H1 (cell line): ENCODE measurements around the gene NEK10. TPM values are rescaled to one million over a fixed set of nuclear protein-coding genes. Genes with fewer than 3 reads are reported as not detected.

Experiments
- BACH1 ChIP-seq: IDR thresholded peaks from 2 replicates; pipeline ENCODE4 v1.6.1; 2012; ENCODE audit warnings: low read length, improper control_type of control experiment
- CBX5 ChIP-seq: fragments of 300-800, 300-1000 bp; sonication (generic); IDR thresholded peaks from 2 replicates; pipeline ENCODE4 v1.7.1; 2016; ENCODE audit warnings: antibody characterized with exemption, low read length, low read depth
- EGR1 ChIP-seq: IDR thresholded peaks from 2 replicates; pipeline ENCODE4 v1.6.1; 2011; ENCODE audit warnings: low read depth, low read length, borderline replicate concordance
- GTF2F1 ChIP-seq: IDR thresholded peaks from 2 replicates; pipeline ENCODE4 v1.6.1; 2012; ENCODE audit warnings: low read depth, low read length, improper control_type of control experiment, borderline replicate concordance
- PHF8 ChIP-seq: fragments of 200-600 bp; sonication (generic); conservative IDR thresholded peaks from 2 replicates; pipeline ENCODE4 v1.7.1; 2012; ENCODE audit warnings: low read depth, mild to moderate bottlenecking, inconsistent platforms, low read length, moderate library complexity
- SIN3A ChIP-seq, 2 experiments: IDR thresholded peaks in 1 of 2; conservative IDR thresholded peaks in 1 of 2; 2 replicates each; pipeline ENCODE4 v1.6.1; 2011 to 2012; ENCODE audit warnings: low read length in 2 of 2, improper control_type of control experiment in 1 of 2, low read depth in 1 of 2, mild to moderate bottlenecking in 1 of 2
- polyA plus RNA-seq, 7 experiments: library from polyadenylated mRNA; depleted of rRNA in 3 of 7; stranded (reverse) in 5 of 7; unstranded in 2 of 7; fragments of >200 nt in 5 of 7; fragments of 200-250 nt in 2 of 7; gene quantifications; 1 replicate in 5 of 7; 2 replicates in 1 of 7; 4 replicates in 1 of 7; pipeline versions ENCODE4 v1.2.1 to v1.2.3, GENCODE V29; 2011 to 2013; ENCODE audit warnings: missing spikeins in 2 of 7, mixed read lengths in 2 of 7
- total RNA-seq: library from RNA; stranded (reverse); fragmentation: NEBNext Ultra II Directional; extraction: Animal tissue kit (Norgen Biotek cat#: 25700); gene quantifications from 2 replicates; pipeline ENCODE4 v1.2.1, GENCODE V29; 2021

NEK10 gene
- total and polyA plus RNA-seq, 2 of the 8 experiments (the other 6 are each of a cell fraction or from before 2014, with no cell fraction given): 0.18 to 0.50 TPM

GRCh38 chr3:27166888-27167287, 202.3 kb downstream of the NEK10 start (continued):
- no peak for TF ChIP-seq SIN3A (conservative IDR thresholded peaks at IDR 0.05 in 1 of 2, IDR thresholded peaks at IDR 0.05 in 1 of 2; ENCODE audit: low read depth in 1 of 2, low read length in 2 of 2)
- TF ChIP-seq BACH1: no peak
- TF ChIP-seq GTF2F1: no peak
- no peak for TF ChIP-seq CBX5
- TF ChIP-seq PHF8: no peak
- no peak for TF ChIP-seq EGR1
